GM12865 (cell line): ENCODE data around the gene ATG2A.

Source experiments
- DNase-seq: peaks from one replicate; pipeline ENCODE4 v3.0.0; 2010; ENCODE audit warnings: low read depth
- H3K4me3 ChIP-seq: 2 replicates; pipeline ENCODE4 v1.5.1; 2011; ENCODE audit warnings: mild to moderate bottlenecking, low read depth, low read length, control low read depth
- CTCF ChIP-seq: IDR thresholded peaks from 2 replicates; pipeline ENCODE4 v1.5.1; 2011; ENCODE audit warnings: low read length, control low read depth, low read depth, inconsistent platforms; ENCODE audit not compliant: insufficient read depth; ENCODE audit errors: missing control alignments

The ATG2A gene

DNA sequence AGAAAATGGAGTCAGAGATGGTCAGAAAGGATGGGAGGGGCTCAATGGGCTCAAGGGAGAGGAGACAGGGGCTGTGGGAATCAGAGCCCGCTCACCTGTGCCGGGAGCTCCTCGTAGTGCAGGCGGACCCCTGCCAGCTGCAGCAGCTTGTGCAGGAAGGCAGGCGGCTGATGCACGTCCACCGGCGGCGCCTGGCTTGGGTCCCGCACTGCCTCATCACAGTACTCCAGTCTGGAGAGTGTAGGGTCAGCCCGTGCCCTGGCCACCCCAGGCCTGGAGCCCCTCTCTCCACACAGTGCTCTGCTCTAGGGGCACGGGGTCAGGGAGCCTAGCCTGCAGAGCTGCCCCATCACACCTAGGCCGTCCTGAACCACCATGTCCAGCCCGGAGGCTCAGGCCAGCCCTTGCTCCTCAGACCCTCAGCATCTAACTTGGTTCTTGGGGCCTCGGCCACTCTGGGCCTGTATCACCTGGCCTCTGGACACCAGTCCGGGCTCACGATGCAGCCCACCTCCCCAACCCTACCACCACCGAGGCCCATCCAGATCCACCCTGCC is 3.8 kb downstream of the ATG2A start:
- TF ChIP-seq CTCF = no peak
- no peak overlapping the region for H3K4me3 ChIP-seq
- no peak for DNase-seq

GRCh38 chr11:64911689-64912088 is 5.3 kb downstream of the ATG2A start:
- no peak for TF ChIP-seq CTCF
- no peak for DNase-seq
- H3K4me3 ChIP-seq = no peak overlapping the region

GRCh38 chr11:64911142-64911541 is 5.9 kb downstream of the ATG2A start:
- no peak for TF ChIP-seq CTCF
- no peak for DNase-seq
- H3K4me3 ChIP-seq = no peak overlapping the region

DNA sequence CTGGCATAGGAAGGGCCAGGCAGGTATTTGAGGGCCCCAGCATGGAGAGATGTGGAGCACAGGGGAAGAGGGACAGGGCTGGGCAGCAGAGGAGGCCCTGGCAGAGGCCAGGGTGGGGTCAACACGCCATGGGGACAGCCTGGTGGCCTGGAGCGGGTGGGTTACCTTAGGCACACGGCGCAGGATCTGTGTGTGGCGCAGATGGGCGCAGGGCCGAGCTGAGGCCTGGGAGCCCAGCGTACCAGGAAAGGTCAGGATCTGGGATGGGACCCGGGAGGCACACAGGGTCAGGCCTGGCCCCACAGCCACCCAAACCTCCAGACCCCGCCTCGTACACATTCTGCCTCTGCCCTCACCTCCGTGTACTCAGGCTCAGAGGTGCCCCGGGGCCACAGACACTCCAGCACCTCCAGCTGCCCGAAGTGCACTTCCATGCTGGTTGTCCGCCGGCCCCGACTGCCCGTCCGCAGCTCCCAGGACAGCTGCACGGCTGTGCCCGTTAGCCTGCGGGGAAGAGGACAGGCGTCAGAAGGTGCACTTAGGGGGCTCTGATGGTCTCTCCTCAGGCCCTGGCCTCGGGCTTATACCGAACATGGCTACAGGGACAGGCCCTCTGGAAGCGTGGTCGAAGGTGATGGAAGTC is 6.4 kb downstream of the ATG2A start:
- no peak for TF ChIP-seq CTCF
- no peak for DNase-seq
- H3K4me3 ChIP-seq = no peak overlapping the region

- DNase-seq = no peak
- TF ChIP-seq CTCF = no peak
- no peak overlapping the region for H3K4me3 ChIP-seq
Observed at GRCh38 chr11:64909653-64910343, 7.2 kb downstream of the ATG2A start.

- no peak for TF ChIP-seq CTCF
- DNase-seq = no peak
- H3K4me3 ChIP-seq = no peak overlapping the region
Observed at GRCh38 chr11:64908766-64909165, 8.2 kb downstream of the ATG2A start.
